H1 (cell line): Measurements from ENCODE around the gene PDZD2. TPM values are rescaled to one million over a fixed set of nuclear protein-coding genes. Genes with fewer than 3 reads are reported as not detected.
A peak's percentile ranks its signal among the peaks of the same experiment; 100 is the strongest.

ENCODE experiments used
- CTCF ChIA-PET: fragments of 300-600 bp; sonication (Branson Sonifier 250); formaldehyde crosslinking; loops from one replicate; lab custom pipeline; 2021; ENCODE audit not compliant: partially characterized antibody; lab: Charles Lee
- POLR2A ChIA-PET: fragments of 300-600 bp; sonication (Branson Sonifier 250); formaldehyde crosslinking; loops from one replicate; lab custom pipeline; 2021; ENCODE audit warnings: inconsistent platforms; ENCODE audit not compliant: partially characterized antibody; lab: Charles Lee
- DNase-seq, 2 experiments: peaks; one replicate each; pipeline versions ENCODE4 v3.0.0 to v3.0.0-alpha.2; 2010 to 2022; ENCODE audit warnings: low spot score in 2 of 2, low read depth in 1 of 2, mixed read lengths in 1 of 2
- FAIRE-seq: peaks from 2 replicates; lab custom pipeline; 2011; peaks lifted over from hg19 to GRCh38; lab: Jason Lieb, UNC
- H2AFZ ChIP-seq: 2 replicates; pipeline ENCODE4 v1.8.1; 2012; ENCODE audit warnings: low read length, inconsistent platforms
- H2AK5ac ChIP-seq: 2 replicates; pipeline ENCODE4 v1.6.1; 2013; ENCODE audit warnings: low read depth, low read length
- H2BK120ac ChIP-seq: replicated peaks from 2 replicates; pipeline ENCODE3; 2013; ENCODE audit warnings: low read depth, low read length, inconsistent platforms
- H2BK12ac ChIP-seq: 2 replicates; pipeline ENCODE4 v1.6.1; 2013; ENCODE audit warnings: low read depth, low read length
- H2BK15ac ChIP-seq: 2 replicates; pipeline ENCODE4 v1.6.1; 2013; ENCODE audit warnings: low read length
- H2BK20ac ChIP-seq: 2 replicates; pipeline ENCODE4 v1.6.1; 2013; ENCODE audit warnings: low read length
- H2BK5ac ChIP-seq: 2 replicates; pipeline ENCODE4 v1.6.1; 2013; ENCODE audit warnings: low read depth, low read length
- H3K14ac ChIP-seq: 2 replicates; pipeline ENCODE4 v1.6.1; 2013; ENCODE audit warnings: inconsistent platforms; ENCODE audit not compliant: insufficient read length
- H3K18ac ChIP-seq: 2 replicates; pipeline ENCODE4 v1.6.1; 2013; ENCODE audit warnings: low read length; ENCODE audit errors: extremely low read depth
- H3K23ac ChIP-seq: 2 replicates; pipeline ENCODE4 v1.6.1; 2013; ENCODE audit warnings: inconsistent platforms; ENCODE audit not compliant: insufficient read length
- H3K23me2 ChIP-seq: 2 replicates; pipeline ENCODE4 v1.6.1; 2013; ENCODE audit warnings: low read depth, low read length
- H3K27ac ChIP-seq: 2 replicates; pipeline ENCODE4 v1.6.1; 2011; ENCODE audit warnings: low read depth, low read length, inconsistent platforms
- H3K27me3 ChIP-seq, 4 experiments: replicated peaks in 1 of 4; 1 replicate in 1 of 4; 2 replicates in 3 of 4; pipeline versions ENCODE4 v1.6.1 to v1.8.1; 2011 to 2013; ENCODE audit warnings: low read length in 3 of 4, mild to moderate bottlenecking in 3 of 4, inconsistent platforms in 2 of 4, mixed read lengths in 2 of 4, moderate library complexity in 1 of 4; ENCODE audit not compliant: control insufficient read depth in 3 of 4, insufficient read depth in 3 of 4; ENCODE audit errors: extremely low read depth in 1 of 4
- H3K36me3 ChIP-seq, 4 experiments: 2 replicates each; pipeline versions ENCODE4 v1.6.1 to v1.8.1; 2011 to 2013; ENCODE audit warnings: mild to moderate bottlenecking in 4 of 4, low read length in 3 of 4, moderate library complexity in 2 of 4, control low read depth in 1 of 4, inconsistent platforms in 1 of 4; ENCODE audit not compliant: insufficient read depth in 4 of 4, control insufficient read depth in 2 of 4
- H3K4ac ChIP-seq: replicated peaks from 2 replicates; pipeline ENCODE3; 2013; ENCODE audit warnings: low read length, low read depth, mixed read lengths, inconsistent platforms; ENCODE audit not compliant: insufficient read length
- H3K4me1 ChIP-seq, 4 experiments: replicated peaks in 1 of 4; 1 replicate in 1 of 4; 2 replicates in 3 of 4; pipeline versions ENCODE4 v1.6.1 to v1.8.1; 2011 to 2013; ENCODE audit warnings: low read length in 3 of 4, inconsistent platforms in 2 of 4, mixed read lengths in 1 of 4; ENCODE audit not compliant: insufficient read depth in 4 of 4, control insufficient read depth in 3 of 4
- H3K4me2 ChIP-seq, 2 experiments: 2 replicates each; pipeline versions ENCODE4 v1.6.1 to v1.8.1; 2011 to 2013; ENCODE audit warnings: low read depth in 2 of 2, low read length in 2 of 2, control low read depth in 1 of 2, inconsistent platforms in 1 of 2, mild to moderate bottlenecking in 1 of 2; ENCODE audit not compliant: insufficient read depth in 1 of 2
- H3K4me3 ChIP-seq, 4 experiments: fragments of 200-600, 300-600 bp in 1 of 4; sonication (generic), shearing (Covaris generic), sonication (Bioruptor Twin) in 1 of 4; 2 replicates each; pipeline versions ENCODE4 v1.5.1 to v1.8.1; 2011 to 2016; ENCODE audit warnings: low read length in 4 of 4, low read depth in 3 of 4, control low read depth in 2 of 4, inconsistent platforms in 2 of 4, mild to moderate bottlenecking in 2 of 4, mixed read lengths in 1 of 4, moderate library complexity in 1 of 4; ENCODE audit not compliant: insufficient read depth in 2 of 4; ENCODE audit errors: extremely low read depth in 1 of 4
- H3K56ac ChIP-seq: replicated peaks from 2 replicates; pipeline ENCODE3; 2013; ENCODE audit warnings: low read depth, mild to moderate bottlenecking, mixed read lengths, low read length, inconsistent platforms; ENCODE audit not compliant: insufficient read length
- H3K79me1 ChIP-seq: 2 replicates; pipeline ENCODE4 v1.6.1; 2013; ENCODE audit warnings: low read depth, low read length, control low read depth
- H3K79me2 ChIP-seq, 2 experiments: 2 replicates each; pipeline versions ENCODE4 v1.6.1 to v1.8.1; 2012 to 2013; ENCODE audit warnings: low read length in 2 of 2, mild to moderate bottlenecking in 2 of 2, inconsistent platforms in 1 of 2; ENCODE audit not compliant: insufficient read depth in 2 of 2, control insufficient read depth in 1 of 2
- H3K9ac ChIP-seq, 4 experiments: replicated peaks in 1 of 4; 1 replicate in 1 of 4; 2 replicates in 3 of 4; pipeline versions ENCODE4 v1.6.1 to v1.8.1; 2011 to 2013; ENCODE audit warnings: low read depth in 3 of 4, low read length in 3 of 4, control low read depth in 2 of 4, mild to moderate bottlenecking in 2 of 4, moderate library complexity in 2 of 4, inconsistent platforms in 1 of 4; ENCODE audit errors: extremely low read depth in 1 of 4
- H3K9me3 ChIP-seq, 2 experiments: 2 replicates each; pipeline versions ENCODE4 v1.6.1 to v1.8.1; 2012 to 2013; ENCODE audit warnings: mild to moderate bottlenecking in 2 of 2, moderate library complexity in 2 of 2, control low read depth in 1 of 2, inconsistent platforms in 1 of 2, low read depth in 1 of 2, low read length in 1 of 2, mixed read lengths in 1 of 2; ENCODE audit not compliant: insufficient read depth in 2 of 2
- H4K20me1 ChIP-seq, 2 experiments: replicated peaks in 1 of 2; 2 replicates each; pipeline versions ENCODE3 to v1.8.1; 2011 to 2013; ENCODE audit warnings: inconsistent platforms in 2 of 2, low read length in 2 of 2, mild to moderate bottlenecking in 1 of 2; ENCODE audit not compliant: insufficient read depth in 2 of 2, control insufficient read depth in 1 of 2
- H4K5ac ChIP-seq: 2 replicates; pipeline ENCODE4 v1.6.1; 2013; ENCODE audit warnings: low read length, low read depth, mixed read lengths, inconsistent platforms; ENCODE audit not compliant: insufficient read length
- H4K8ac ChIP-seq: 2 replicates; pipeline ENCODE4 v1.8.0; 2013; ENCODE audit warnings: mild to moderate bottlenecking, moderate library complexity, low read length, inconsistent platforms; ENCODE audit not compliant: insufficient read depth; ENCODE audit errors: extremely low read depth
- H4K91ac ChIP-seq: replicated peaks from 2 replicates; pipeline ENCODE3; 2013; ENCODE audit warnings: low read length, mixed read lengths, inconsistent platforms; ENCODE audit not compliant: insufficient read length
- ASH2L ChIP-seq: fragments of 200-600, 300-600 bp; sonication (generic); IDR thresholded peaks from one replicate; pipeline ENCODE4 v1.7.1; 2017; ENCODE audit warnings: low read length
- ATF2 ChIP-seq: IDR thresholded peaks from 2 replicates; pipeline ENCODE4 v1.6.1; 2012; ENCODE audit warnings: low read length, inconsistent platforms
- BACH1 ChIP-seq: IDR thresholded peaks from 2 replicates; pipeline ENCODE4 v1.6.1; 2012; ENCODE audit warnings: low read length, improper control_type of control experiment
- BRCA1 ChIP-seq: IDR thresholded peaks from 2 replicates; pipeline ENCODE4 v1.6.1; 2012; ENCODE audit warnings: low read depth, low read length, improper control_type of control experiment
- CBX5 ChIP-seq: fragments of 300-800, 300-1000 bp; sonication (generic); IDR thresholded peaks from 2 replicates; pipeline ENCODE4 v1.7.1; 2016; ENCODE audit warnings: antibody characterized with exemption, low read length, low read depth
- CEBPB ChIP-seq: IDR thresholded peaks from 2 replicates; pipeline ENCODE4 v1.6.1; 2012; ENCODE audit warnings: low read depth, low read length
- EP300 ChIP-seq, 2 experiments: IDR thresholded peaks; 1 replicate in 1 of 2; 2 replicates in 1 of 2; pipeline ENCODE4 v1.6.1; 2011 to 2012; ENCODE audit warnings: low read depth in 2 of 2, low read length in 2 of 2, mild to moderate bottlenecking in 2 of 2, borderline replicate concordance in 1 of 2, inconsistent platforms in 1 of 2, moderate library complexity in 1 of 2
- MAFK ChIP-seq: IDR thresholded peaks from 2 replicates; pipeline ENCODE4 v1.6.1; 2012; ENCODE audit warnings: low read depth, mild to moderate bottlenecking, improper control_type of control experiment, low read length
- RFX5 ChIP-seq: IDR thresholded peaks from 2 replicates; pipeline ENCODE4 v1.6.1; 2011; ENCODE audit warnings: low read depth, low read length, improper control_type of control experiment, borderline replicate concordance
- SAP30 ChIP-seq: fragments of 300-600 bp; sonication (generic); IDR thresholded peaks from 2 replicates; pipeline ENCODE4 v1.7.1; 2012; ENCODE audit warnings: low read length, moderate library complexity, mild to moderate bottlenecking, inconsistent platforms; ENCODE audit not compliant: insufficient read depth, insufficient replicate concordance
- SP4 ChIP-seq: IDR thresholded peaks from 2 replicates; pipeline ENCODE4 v1.6.1; 2012; ENCODE audit warnings: low read length, inconsistent platforms
- SRF ChIP-seq: IDR thresholded peaks from 2 replicates; pipeline ENCODE4 v1.6.1; 2011; ENCODE audit warnings: mild to moderate bottlenecking, low read depth, low read length, moderate library complexity
- YY1 ChIP-seq: IDR thresholded peaks from 2 replicates; pipeline ENCODE4 v1.6.1; 2011; ENCODE audit warnings: low read depth, mild to moderate bottlenecking, low read length
- WGBS, 2 experiments: shearing (Covaris generic) in 1 of 2; methylation state at CpG; one replicate each; pipeline versions ENCODE4 v1.1.6 to v1.1.7; 2013 to 2015; ENCODE audit warnings: low lambda C conversion rate in 2 of 2, mixed read lengths in 2 of 2, inconsistent platforms in 1 of 2, low coverage in 1 of 2, missing lambda C conversion rate in 1 of 2; ENCODE audit not compliant: insufficient replicate concordance in 2 of 2, insufficient coverage in 1 of 2, insufficient read length in 1 of 2; ENCODE audit errors: extremely low coverage in 1 of 2, missing lambda C conversion rate in 1 of 2; 5-methylcytosine and 5-hydroxymethylcytosine counted together
- polyA plus RNA-seq, 7 experiments: library from polyadenylated mRNA; depleted of rRNA in 3 of 7; stranded (reverse) in 5 of 7; unstranded in 2 of 7; fragments of >200 nt in 5 of 7; fragments of 200-250 nt in 2 of 7; gene quantifications; 1 replicate in 5 of 7; 2 replicates in 1 of 7; 4 replicates in 1 of 7; pipeline versions ENCODE4 v1.2.1 to v1.2.3, GENCODE V29; 2011 to 2013; ENCODE audit warnings: missing spikeins in 2 of 7, mixed read lengths in 2 of 7
- total RNA-seq: library from RNA; stranded (reverse); fragmentation: NEBNext Ultra II Directional; extraction: Animal tissue kit (Norgen Biotek cat#: 25700); gene quantifications from 2 replicates; pipeline ENCODE4 v1.2.1, GENCODE V29; 2021

Gene PDZD2
- total and polyA plus RNA-seq, 2 of the 8 experiments (the other 6 are each of a cell fraction or from before 2014, with no cell fraction given) = 1.2 to 6.8 TPM

- no peak overlapping the region for H3K56ac ChIP-seq
- FAIRE-seq (no peak), DNase-seq (no peak)
- H4K91ac ChIP-seq = peak overlapping the region; percentile 19
- H3K23ac ChIP-seq = no peak overlapping the region
- no peak overlapping the region for H2AFZ ChIP-seq
- no peak overlapping the region for H3K27ac ChIP-seq
- H2BK15ac ChIP-seq = no peak overlapping the region
- H2BK120ac ChIP-seq = no peak overlapping the region
- H3K36me3 ChIP-seq = no peaks in the 10 kb centered on the region; a peak in 1 of 8 replicates
- H3K23me2 ChIP-seq = no peaks in the 10 kb centered on the region
- no peak overlapping the region for H3K4me3 ChIP-seq
- H3K4me1 ChIP-seq = peaks cover 0 to 2% (median 0%) of the 10 kb centered on the region in 4 experiments; a peak in 1 of 7 replicates
- H3K27me3 ChIP-seq = no peaks in the 10 kb centered on the region
- ChIA-PET POLR2A (interaction anchor here (0.9 kb wide), 1 partner anchor 237 kb away, joined by 3 read pairs; no protein-coding TSS in a partner anchor), CTCF (interaction anchor here (0.6 to 5.3 kb wide), 15 partner anchors 9 to 559 kb away, joined by 3 to 68 read pairs (median 3); partner anchors contain the start of genes C5orf22 and DROSHA)
- no peak overlapping the region for H2AK5ac ChIP-seq
- H3K79me2 ChIP-seq = no peaks in the 10 kb centered on the region
- no peak overlapping the region for H2BK12ac ChIP-seq
- 0 out of 2 replicates have a peak overlapping the region, but pooled peaks have one; percentile 61 for H2BK20ac ChIP-seq
- H4K20me1 ChIP-seq = no peaks in the 10 kb centered on the region
- H4K5ac ChIP-seq = no peak overlapping the region
- WGBS, 2 experiments = 93% methylated on average over 17 of the region's 17 CpGs; no CpG with 5 or more reads in 1 of the 2 experiments
- no peak overlapping the region for H3K14ac ChIP-seq
- H3K79me1 ChIP-seq = no peaks in the 10 kb centered on the region
- no peak overlapping the region for H2BK5ac ChIP-seq
- no peak overlapping the region for H3K4ac ChIP-seq
- no peak overlapping the region for H3K18ac ChIP-seq
- H4K8ac ChIP-seq = peak overlapping the region; percentile 63; the same call in 1 of the 2 replicates
- no peaks in the 10 kb centered on the region for H3K9me3 ChIP-seq
- H3K4me2 ChIP-seq = no peak overlapping the region
- H3K9ac ChIP-seq = no peak overlapping the region
- no peak for TF ChIP-seq BACH1
- TF ChIP-seq RFX5 = no peak
- TF ChIP-seq MAFK = no peak
- TF ChIP-seq SRF = no peak
- TF ChIP-seq ASH2L = no peak
- TF ChIP-seq YY1 = no peak
- TF ChIP-seq CEBPB = no peak
- TF ChIP-seq CBX5 = no peak
- no peak for TF ChIP-seq ATF2
- TF ChIP-seq SAP30 = no peak
- no peak for TF ChIP-seq BRCA1
- TF ChIP-seq SP4 = no peak
- TF ChIP-seq EP300 (IDR thresholded peaks at IDR 0.05; ENCODE audit: borderline replicate concordance in 1 of 2, low read depth in 2 of 2, low read length in 2 of 2) = no peak
Observed at GRCh38 chr5:32090755-32091128, 451.8 kb downstream of the PDZD2 start.
